OCI-LY3 (cell line): ENCODE measurements around the gene TRMT11.
"Not testable (repeated sequence)": the region's sequence is repeated elsewhere in the genome, so short reads cannot be mapped to it uniquely, and the experiment has no call there.

ENCODE experiments used
- H2AFZ ChIP-seq: fragments of 200-600, 300-600 bp; shearing (Covaris generic); 2 replicates; pipeline ENCODE4 v1.6.0; 2014; ENCODE audit warnings: antibody characterized with exemption, low read depth, low read length
- H3K27ac ChIP-seq: fragments of 200-600, 300-600 bp; sonication (generic); 2 replicates; pipeline ENCODE4 v1.5.1; 2014; ENCODE audit warnings: mild to moderate bottlenecking, low read length, moderate library complexity, mixed read lengths
- H3K27me3 ChIP-seq: fragments of 200-600, 300-600 bp; sonication (generic); 2 replicates; pipeline ENCODE4 v1.6.1; 2014; ENCODE audit warnings: low read depth, low read length, mixed read lengths
- H3K36me3 ChIP-seq: fragments of 200-600, 300-600 bp; sonication (generic); replicated peaks from 2 replicates; pipeline ENCODE3; 2014; ENCODE audit warnings: low read depth, low read length, mixed read lengths
- H3K4me1 ChIP-seq: fragments of 300-600, 200-600 bp; sonication (generic); 2 replicates; pipeline ENCODE4 v1.6.1; 2014; ENCODE audit warnings: low read length, mixed read lengths
- H3K4me2 ChIP-seq: fragments of 200-600, 300-600 bp; sonication (generic); 2 replicates; pipeline ENCODE4 v1.6.1; 2014; ENCODE audit warnings: low read length, mixed read lengths
- H3K4me3 ChIP-seq: fragments of 300-600, 200-600 bp; sonication (generic); 2 replicates; pipeline ENCODE4 v1.5.1; 2014; ENCODE audit warnings: antibody characterized with exemption, mild to moderate bottlenecking, low read length, moderate library complexity
- H3K79me2 ChIP-seq: fragments of 300-600, 200-600 bp; shearing (Covaris generic); 2 replicates; pipeline ENCODE4 v1.6.1; 2014; ENCODE audit warnings: mild to moderate bottlenecking, low read length, mixed read lengths
- H3K9ac ChIP-seq: fragments of 300-600, 200-600 bp; shearing (Covaris generic); 2 replicates; pipeline ENCODE4 v1.6.0; 2014; ENCODE audit warnings: mild to moderate bottlenecking, low read length, moderate library complexity
- H3K9me3 ChIP-seq: fragments of 200-600, 300-600 bp; shearing (Covaris generic); 2 replicates; pipeline ENCODE4 v1.6.1; 2014; ENCODE audit warnings: low read length, mixed read lengths; ENCODE audit not compliant: insufficient read depth
- H4K20me1 ChIP-seq: fragments of 200-600, 300-600 bp; sonication (generic); 2 replicates; pipeline ENCODE4 v1.6.1; 2016; ENCODE audit warnings: low read length, mixed read lengths; ENCODE audit not compliant: insufficient read depth
- EZH2phosphoT487 ChIP-seq: fragments of 200-600 bp; shearing (Covaris generic); IDR thresholded peaks from 2 replicates; pipeline ENCODE4 v1.6.1; 2018; ENCODE audit warnings: antibody characterized with exemption, mixed run types, low read depth
- TF ChIP-seq, protein P1 (sequence below): fragments of 200-600, 300-600 bp; sonication (generic); IDR thresholded peaks from 2 replicates; pipeline ENCODE4 v1.5.1; 2014; ENCODE audit warnings: antibody characterized with exemption, low read length, low read depth

The TRMT11 gene

DNA sequence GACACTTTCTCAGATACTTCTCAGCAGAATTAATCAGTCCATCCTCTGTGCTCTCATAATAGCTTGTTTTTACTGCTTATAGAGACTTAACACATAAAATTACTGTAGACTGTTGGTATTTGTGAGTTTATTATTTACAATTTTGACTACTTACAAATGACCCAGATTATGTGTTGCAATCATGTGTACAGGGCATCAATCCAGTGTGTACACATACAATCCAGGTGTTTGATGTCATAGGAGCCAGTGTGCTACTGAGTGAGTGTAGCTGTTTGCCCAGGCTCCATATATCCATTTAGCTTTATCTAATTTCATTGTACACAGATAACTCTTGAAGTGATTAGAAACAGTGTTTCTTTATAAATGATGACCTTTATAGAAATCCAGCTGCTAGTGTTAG lies 31.3 kb downstream of the TRMT11 start:
- H3K36me3 ChIP-seq, result peaks cover 25% of the 10 kb centered on the region
- H3K4me2 ChIP-seq, result no peak overlapping the region
- H3K9me3 ChIP-seq, result no peaks in the 10 kb centered on the region
- TF ChIP-seq EZH2phosphoT487, result no peak
- TF ChIP-seq, protein P1, sequence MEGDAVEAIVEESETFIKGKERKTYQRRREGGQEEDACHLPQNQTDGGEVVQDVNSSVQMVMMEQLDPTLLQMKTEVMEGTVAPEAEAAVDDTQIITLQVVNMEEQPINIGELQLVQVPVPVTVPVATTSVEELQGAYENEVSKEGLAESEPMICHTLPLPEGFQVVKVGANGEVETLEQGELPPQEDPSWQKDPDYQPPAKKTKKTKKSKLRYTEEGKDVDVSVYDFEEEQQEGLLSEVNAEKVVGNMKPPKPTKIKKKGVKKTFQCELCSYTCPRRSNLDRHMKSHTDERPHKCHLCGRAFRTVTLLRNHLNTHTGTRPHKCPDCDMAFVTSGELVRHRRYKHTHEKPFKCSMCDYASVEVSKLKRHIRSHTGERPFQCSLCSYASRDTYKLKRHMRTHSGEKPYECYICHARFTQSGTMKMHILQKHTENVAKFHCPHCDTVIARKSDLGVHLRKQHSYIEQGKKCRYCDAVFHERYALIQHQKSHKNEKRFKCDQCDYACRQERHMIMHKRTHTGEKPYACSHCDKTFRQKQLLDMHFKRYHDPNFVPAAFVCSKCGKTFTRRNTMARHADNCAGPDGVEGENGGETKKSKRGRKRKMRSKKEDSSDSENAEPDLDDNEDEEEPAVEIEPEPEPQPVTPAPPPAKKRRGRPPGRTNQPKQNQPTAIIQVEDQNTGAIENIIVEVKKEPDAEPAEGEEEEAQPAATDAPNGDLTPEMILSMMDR, result no peak
- no peak overlapping the region for H2AFZ ChIP-seq
- no peaks in the 10 kb centered on the region for H3K27me3 ChIP-seq
- H3K27ac ChIP-seq, result no peak overlapping the region
- H3K9ac ChIP-seq, result no peak overlapping the region
- no peaks in the 10 kb centered on the region for H3K4me1 ChIP-seq
- no peaks in the 10 kb centered on the region for H3K79me2 ChIP-seq
- H4K20me1 ChIP-seq, result no peaks in the 10 kb centered on the region
- no peak overlapping the region for H3K4me3 ChIP-seq

DNA sequence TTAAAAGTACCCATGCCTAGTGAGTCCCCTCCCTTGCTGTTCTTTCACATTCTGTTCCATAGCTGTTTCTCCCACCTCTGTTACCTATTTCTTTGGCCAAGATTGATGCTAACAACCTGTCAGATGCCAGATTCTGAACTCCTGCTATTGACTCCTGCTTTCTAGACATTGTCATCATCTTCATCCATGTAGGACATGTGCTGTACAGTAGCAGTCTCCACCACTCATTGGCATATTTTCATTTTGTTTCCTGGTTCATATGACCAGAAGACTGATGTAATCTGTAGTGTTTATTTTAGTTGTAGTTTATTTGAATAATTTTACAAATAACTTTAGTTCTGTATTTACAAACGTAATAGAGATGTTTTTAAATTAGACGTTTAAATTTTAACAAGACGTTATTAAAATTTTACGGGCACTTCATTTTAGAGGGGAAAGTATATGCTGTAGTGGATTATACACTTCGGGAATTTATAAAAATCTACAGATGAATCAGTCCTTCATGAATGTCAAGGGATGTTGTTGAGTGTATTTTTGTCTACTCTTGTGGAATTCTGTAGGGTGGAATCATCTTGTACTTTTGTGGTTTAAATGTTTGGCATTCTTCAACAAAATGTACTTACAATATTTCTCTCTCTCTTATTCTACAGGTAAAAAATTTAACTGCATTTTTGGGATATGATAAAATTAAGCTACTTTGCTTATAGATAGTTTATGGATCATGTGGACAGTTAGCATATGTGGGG lies 34.1 kb downstream of the TRMT11 start:
- Histone ChIP-seq H3K9ac (no peak overlapping the region), H3K4me2 (no peak overlapping the region), H3K9me3 (no peaks in the 10 kb centered on the region), H2AFZ (no peak overlapping the region), H3K79me2 (no peaks in the 10 kb centered on the region), H3K27ac (no peak overlapping the region), H3K4me3 (no peak overlapping the region), H4K20me1 (no peaks in the 10 kb centered on the region), H3K36me3 (peaks cover 20% of the 10 kb centered on the region), H3K4me1 (no peaks in the 10 kb centered on the region), H3K27me3 (no peaks in the 10 kb centered on the region)
- TF ChIP-seq EZH2phosphoT487, result no peak
- TF ChIP-seq, protein P1, result no peak

DNA sequence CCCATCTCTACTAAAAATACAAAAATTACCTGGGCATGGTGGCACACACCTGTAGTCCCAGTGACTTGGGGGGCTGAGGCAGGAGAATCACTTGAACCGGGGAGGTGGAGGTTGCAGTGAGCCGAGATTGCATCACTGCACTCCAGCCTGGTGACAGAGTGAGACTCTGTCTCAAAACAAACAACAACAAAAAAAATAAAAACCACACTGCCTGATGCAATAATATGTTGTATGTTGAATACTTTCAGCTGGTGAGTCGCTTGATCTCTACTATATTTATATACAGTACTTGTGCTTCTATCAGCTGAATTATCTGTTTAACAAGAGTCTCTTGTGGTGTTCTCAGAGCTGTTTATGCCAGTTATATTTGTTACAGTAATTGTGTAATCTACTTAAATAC lies 37.1 kb downstream of the TRMT11 start:
- H3K4me3 ChIP-seq, H3K9me3 ChIP-seq, H3K27ac ChIP-seq, H3K4me2 ChIP-seq, H4K20me1 ChIP-seq, H3K27me3 ChIP-seq, H2AFZ ChIP-seq, H3K79me2 ChIP-seq, H3K4me1 ChIP-seq, H3K36me3 ChIP-seq, H3K9ac ChIP-seq: not testable (repeated sequence)

DNA sequence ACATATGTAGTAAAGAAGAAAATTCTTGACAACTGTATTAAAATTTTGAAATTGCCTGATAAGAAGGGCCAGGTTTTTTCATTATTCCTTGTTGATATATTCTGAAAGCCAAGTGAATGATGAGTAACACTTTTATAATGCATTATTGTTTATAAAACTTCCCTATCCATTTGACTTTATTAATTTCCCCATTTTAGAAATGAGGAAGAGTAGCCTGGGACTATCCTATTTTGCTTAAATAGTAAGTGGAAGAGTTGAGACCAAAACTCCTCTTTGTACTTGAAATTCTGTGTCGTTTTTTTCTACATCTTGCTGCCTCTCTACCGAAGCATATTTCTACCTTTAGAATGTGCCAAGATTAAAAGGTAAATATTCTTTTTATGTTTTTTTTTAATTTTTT lies 39.7 kb downstream of the TRMT11 start:
- H2AFZ ChIP-seq, result no peak overlapping the region
- H3K27ac ChIP-seq, result no peak overlapping the region
- no peak overlapping the region for H3K4me3 ChIP-seq
- no peaks in the 10 kb centered on the region for H3K4me1 ChIP-seq
- no peaks in the 10 kb centered on the region for H3K27me3 ChIP-seq
- no peak overlapping the region for H3K9ac ChIP-seq
- no peaks in the 10 kb centered on the region for H3K79me2 ChIP-seq
- TF ChIP-seq, protein P1, result no peak
- no peak for TF ChIP-seq EZH2phosphoT487
- no peaks in the 10 kb centered on the region for H4K20me1 ChIP-seq
- no peak overlapping the region for H3K4me2 ChIP-seq
- no peaks in the 10 kb centered on the region for H3K9me3 ChIP-seq
- H3K36me3 ChIP-seq, result peaks cover 3% of the 10 kb centered on the region
